ENCODE data around the gene PARVA.

Gene PARVA

GRCh38 chr11:12497431-12497830 is 120.1 kb downstream of the PARVA start:
- H3K4me3 ChIP-seq (ENCODE audit: low read depth, low read length), result no peak overlapping the region
- TF ChIP-seq CTCF (IDR thresholded peaks at IDR 0.05; ENCODE audit: borderline replicate concordance, insufficient read depth, low read depth, low read length), result no peak

GRCh38 chr11:12499071-12499470 is 121.7 kb downstream of the PARVA start:
- no peak for TF ChIP-seq CTCF (IDR thresholded peaks at IDR 0.05; ENCODE audit: borderline replicate concordance, insufficient read depth, low read depth, low read length)
- no peak overlapping the region for H3K4me3 ChIP-seq (ENCODE audit: low read depth, low read length)

GRCh38 chr11:12502046-12502445 is 124.7 kb downstream of the PARVA start:
- no peak for TF ChIP-seq CTCF (IDR thresholded peaks at IDR 0.05; ENCODE audit: borderline replicate concordance, insufficient read depth, low read depth, low read length)

GRCh38 chr11:12503039-12503484 is 125.7 kb downstream of the PARVA start:
- no peak for TF ChIP-seq CTCF (IDR thresholded peaks at IDR 0.05; ENCODE audit: borderline replicate concordance, insufficient read depth, low read depth, low read length)
- H3K4me3 ChIP-seq (ENCODE audit: low read depth, low read length), result no peak overlapping the region

More at GRCh38 chr11:12502046-12502445, 124.7 kb downstream of the PARVA start:
- no peak overlapping the region for H3K4me3 ChIP-seq (ENCODE audit: low read depth, low read length)

GRCh38 chr11:12503886-12504285 is 126.5 kb downstream of the PARVA start:
- no peak overlapping the region for H3K4me3 ChIP-seq (ENCODE audit: low read depth, low read length)
- no peak for TF ChIP-seq CTCF (IDR thresholded peaks at IDR 0.05; ENCODE audit: borderline replicate concordance, insufficient read depth, low read depth, low read length)

GRCh38 chr11:12505183-12505582 is 127.8 kb downstream of the PARVA start:
- no peak overlapping the region for H3K4me3 ChIP-seq (ENCODE audit: low read depth, low read length)
- no peak for TF ChIP-seq CTCF (IDR thresholded peaks at IDR 0.05; ENCODE audit: borderline replicate concordance, insufficient read depth, low read depth, low read length)

DNA sequence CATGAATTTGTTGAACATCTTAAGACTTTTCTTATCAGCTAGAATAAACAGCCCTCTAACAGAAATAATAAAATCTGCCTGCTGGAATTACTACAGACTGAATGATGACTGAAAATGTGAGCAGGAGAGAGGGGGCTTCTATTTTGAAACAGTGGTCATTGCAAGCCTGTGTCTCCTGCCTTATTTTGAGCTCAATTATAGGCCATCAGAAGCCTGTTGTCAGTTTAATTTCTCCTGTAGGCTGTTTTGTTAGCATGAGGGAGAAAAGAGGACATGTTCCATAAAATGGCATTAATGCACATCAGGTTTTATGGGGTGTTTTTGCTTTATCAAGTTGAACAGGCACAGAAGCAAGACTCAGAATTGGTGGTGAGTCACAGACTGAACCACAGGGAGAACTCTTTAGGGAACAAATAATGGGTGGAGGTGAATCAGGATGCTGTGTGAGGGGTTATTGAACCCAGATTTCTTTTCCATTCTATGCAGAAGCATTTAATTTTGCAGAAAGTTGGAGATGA is 129.1 kb downstream of the PARVA start:
- no peak for TF ChIP-seq CTCF (IDR thresholded peaks at IDR 0.05; ENCODE audit: borderline replicate concordance, insufficient read depth, low read depth, low read length)
- H3K4me3 ChIP-seq (ENCODE audit: low read depth, low read length), result no peak overlapping the region
